Activated T-cell treated with anti-CD3 and anti-CD28 coated beads, Interleukin-2, amount 50 U/mL, for 48 hours (primary cell): Measurements from ENCODE around the gene ST6GAL1.

Experiments used
- DNase-seq, 2 experiments: peaks; one replicate each; pipeline ENCODE4 v3.0.0-alpha.2; 2020

ST6GAL1 gene

DNA sequence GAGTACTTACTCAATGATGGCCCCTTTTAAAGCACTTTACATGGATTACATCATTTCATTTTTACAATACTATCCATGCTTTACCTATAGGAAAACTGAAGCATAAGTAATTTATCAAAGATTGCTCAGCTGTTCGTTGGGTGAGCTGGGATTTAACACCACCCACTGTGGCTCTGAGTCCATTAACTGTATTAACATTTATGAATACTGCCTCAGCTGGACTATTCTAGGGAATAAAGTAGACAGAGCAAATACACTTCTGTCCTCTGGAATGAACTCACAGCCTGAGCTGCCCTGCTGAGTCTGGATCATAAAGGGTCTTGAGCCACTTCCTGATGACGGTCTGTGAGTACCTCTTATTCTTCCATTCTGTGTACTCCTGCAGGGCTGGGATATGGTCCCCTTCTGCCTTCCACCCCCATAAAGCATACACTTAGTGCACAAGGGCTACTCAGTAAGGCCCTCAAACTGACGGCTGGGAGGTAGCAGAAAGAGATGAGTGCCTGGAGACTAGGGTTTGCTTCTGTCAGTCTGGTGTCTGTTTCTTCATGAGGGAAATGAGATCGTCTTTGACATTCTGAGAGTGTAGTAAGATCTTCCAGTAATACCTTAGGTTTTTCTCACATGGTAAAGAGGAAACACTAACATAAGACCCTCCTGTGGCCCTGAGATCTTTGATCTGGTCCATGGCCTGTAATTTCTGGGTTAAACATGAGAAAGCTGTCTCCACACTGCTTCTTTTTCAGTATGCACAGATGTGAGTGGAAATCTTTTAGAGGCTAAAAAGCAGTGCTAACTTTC, 12.6 kb upstream of the ST6GAL1 start:
- no peak for DNase-seq

GRCh38 chr3:186920301-186920700, 10.0 kb upstream of the ST6GAL1 start:
- no peak for DNase-seq

GRCh38 chr3:186920796-186921195, 9.5 kb upstream of the ST6GAL1 start:
- DNase-seq = no peak

- no peak for DNase-seq
These were observed 8.7 kb upstream of the ST6GAL1 start for GRCh38 chr3:186921578-186921977.

DNA sequence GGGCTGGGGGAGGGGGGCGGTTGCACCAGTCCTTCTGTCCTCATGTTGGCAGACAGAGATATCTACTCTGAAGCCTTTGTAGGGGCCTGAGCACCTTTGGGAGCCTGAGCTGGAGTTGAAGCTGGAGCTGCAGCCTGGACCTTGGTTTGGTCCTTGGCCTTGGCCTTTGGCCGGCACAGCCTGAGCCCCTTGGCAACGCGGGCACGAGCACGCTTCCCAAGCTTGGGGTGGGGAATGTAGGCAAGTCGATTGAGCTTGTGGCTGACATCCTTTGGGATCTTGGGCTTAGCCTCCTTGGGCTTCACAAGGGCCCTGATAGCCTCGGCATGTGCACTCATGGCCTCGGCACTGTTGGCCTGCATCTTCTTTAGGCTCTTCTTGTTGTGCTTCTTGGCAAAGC, 8.1 kb upstream of the ST6GAL1 start:
- DNase-seq = no peak

GRCh38 chr3:186922790-186923189, 7.5 kb upstream of the ST6GAL1 start:
- no peak for DNase-seq

DNA sequence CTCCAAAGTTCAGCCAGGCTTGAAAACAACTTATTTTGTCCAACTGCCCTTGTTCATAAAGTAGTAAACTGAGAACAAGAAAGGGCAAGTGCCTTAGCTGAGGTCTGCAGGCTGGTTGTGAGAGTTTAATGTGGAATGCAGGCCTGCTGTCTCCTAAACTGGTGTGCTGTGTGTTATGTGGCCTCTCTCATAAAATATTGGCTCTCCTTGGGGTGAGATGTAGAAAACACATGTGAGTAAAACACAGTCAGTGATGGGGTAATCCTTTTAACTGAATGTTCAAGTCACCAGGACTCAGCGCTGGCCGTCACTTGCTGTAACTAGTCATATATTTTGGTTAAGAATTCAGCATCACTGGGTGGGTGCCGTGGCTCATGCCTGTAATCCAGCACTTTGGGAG, 7.1 kb upstream of the ST6GAL1 start:
- no peak for DNase-seq

DNA sequence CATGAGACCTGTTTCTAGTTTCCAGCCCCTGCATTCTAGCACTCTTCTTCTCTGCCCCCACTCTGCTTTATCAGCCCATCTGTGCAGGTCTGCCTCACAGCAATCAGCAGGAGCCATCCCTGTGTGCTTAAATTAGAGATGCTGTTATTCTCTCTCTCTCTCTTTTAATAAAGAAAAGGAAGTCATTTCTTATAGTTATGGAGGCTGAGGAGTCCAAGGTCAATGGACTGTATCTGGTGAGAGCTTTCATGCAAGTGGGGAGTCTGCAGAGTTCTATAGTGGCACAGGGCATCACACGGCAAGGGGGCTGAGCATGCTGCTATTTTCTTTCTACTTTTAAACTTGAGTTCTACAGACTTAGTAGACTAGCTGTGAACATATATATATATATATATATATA, 4.5 kb upstream of the ST6GAL1 start:
- no peak for DNase-seq

GRCh38 chr3:186929186-186929585, 1.1 kb upstream of the ST6GAL1 start:
- no peak for DNase-seq

DNA sequence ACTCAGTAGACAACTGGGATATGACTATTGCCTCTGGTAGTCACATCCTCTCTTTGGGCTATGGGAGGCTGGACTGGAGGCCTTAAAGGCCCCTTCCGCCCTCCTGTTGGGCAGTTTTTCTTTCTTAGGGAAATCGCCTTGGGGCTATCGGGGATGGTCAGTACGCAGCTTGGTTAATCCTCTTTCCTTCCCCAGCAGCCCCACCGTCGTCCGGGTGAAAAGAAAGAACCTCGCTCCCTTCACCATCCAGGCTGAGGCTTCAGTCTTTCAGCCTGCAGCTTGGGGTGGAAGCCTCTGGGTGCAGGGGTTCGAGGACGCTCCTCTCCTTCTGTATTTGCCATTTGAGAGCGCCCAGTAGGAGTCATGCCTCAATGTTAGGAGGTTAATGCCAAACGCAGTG, 641 bp upstream of the ST6GAL1 start:
- no peak for DNase-seq

DNA sequence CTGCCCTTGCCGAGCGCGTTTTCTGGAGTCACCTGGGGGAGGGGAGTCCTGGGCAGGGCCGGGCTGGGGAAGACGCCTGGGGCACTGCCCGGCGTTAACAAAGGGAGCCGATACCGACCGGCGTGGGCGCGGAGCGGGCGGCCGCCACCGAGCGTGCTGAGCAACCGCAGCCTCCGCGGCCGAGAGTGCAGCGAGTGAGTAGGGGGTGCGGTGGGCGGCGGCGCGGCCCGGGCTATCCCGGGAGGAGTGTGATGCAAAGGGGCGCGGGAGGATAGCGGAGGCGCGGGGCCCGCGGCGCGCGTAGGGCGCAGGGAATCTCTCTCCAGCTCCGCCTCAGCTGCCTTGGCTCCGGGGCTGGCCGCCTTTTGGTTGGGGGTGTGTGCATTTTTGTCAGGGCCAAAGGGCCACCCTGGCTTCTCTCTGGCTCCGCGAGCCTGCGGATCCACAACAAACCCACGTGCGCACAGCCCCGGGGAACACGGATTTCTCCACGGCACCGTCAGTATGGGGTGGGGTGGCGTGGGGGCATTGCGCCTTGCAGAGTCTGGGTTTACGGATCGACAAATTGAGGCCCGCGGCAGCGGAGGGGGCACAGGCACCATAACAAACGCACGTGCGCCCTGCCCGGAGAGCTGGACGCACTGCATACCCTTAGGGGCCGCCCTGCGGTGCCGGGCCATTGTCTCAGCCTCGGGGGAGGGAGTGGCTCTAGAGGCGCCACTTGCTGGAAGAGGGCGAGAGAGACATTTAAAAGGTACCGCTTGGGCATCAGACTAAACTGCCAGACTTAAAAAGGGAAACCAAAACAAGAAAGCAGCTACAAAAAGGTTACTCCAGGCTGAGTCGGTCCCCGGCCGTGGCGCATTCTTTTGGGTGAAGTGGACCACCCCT, 560 bp downstream of the ST6GAL1 start:
- peak; percentile 75 for DNase-seq

DNA sequence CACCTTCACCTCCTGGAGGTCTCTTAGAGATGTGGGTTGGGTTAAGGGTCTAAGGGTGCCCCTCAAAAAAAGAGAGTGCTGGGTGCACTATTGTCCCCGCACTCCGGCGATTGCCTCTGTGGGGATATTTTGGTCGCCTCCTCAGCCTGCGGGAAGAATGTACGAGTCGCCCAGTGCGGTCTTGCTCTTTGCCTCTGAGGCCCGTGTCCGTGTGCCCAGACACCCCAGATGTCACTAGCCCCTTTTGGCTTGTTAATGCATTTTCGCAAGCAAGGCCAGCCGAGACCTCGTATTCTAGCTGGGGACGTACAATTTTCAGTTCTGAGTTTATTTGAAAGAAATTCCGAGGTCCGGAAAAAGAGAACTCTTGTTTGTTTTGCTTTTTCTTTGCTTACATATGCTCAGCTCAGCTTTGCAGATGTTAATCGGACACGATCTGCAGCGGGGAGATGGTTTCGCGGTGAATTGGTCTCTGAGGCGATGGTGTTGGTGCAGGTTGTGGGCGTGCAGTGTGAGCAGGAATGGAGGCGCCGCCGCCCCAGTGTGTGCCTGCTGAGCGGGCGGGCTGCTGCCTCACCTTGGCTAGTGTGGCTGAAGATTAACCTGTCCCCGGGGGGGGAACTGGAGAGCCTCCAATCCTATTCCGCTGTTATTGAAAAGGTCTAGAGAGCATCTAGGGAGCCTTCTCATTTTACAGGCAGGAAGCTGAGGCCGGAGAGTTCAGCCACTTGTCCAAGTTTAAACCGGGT, 1.4 kb downstream of the ST6GAL1 start:
- peak; percentile 85 to 86 for DNase-seq

DNA sequence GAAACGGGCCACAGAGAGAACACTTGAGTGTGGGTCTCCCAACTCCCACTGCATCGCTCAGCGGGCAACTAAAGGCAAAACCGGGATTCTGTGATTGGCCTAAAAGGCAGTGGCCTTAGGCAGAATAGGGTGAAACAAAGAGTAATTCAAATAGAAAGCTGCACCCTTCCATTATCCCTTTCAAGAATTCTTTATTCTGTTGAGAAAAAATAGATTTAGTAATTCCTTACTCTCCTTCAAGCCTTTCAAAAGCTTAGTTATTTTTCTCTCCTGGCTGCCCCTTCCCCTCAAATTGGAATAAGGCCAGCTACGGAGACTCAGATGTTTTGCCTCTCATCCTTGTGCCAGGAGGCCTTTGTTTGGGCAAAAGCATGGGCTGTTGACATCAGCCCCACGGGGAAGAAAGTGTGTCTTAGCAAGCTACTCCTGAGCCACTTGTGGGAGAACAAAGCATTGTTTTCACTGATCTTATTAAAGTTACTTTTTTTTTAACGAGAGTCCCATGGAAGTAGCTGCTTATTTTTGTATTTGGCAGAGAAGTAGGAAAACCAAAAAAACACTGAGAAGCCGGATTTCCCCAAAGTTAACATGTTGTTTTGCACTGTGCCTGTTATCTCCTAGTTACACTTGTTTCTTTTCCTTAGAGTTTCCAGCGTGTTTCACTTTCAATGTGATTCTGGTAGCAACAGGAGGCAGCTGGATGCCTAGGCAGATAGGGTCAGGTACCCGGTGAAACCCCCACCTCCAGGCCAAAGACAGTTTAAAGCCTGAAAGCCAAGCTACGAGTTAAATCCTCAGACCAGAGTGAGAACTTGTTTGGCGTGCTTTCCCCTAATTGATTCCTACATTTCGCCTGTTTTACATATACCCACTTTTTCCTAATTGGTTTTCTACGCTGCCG, 2.2 kb downstream of the ST6GAL1 start:
- DNase-seq = peak in 1 of 2 experiments; percentile 29

GRCh38 chr3:186933816-186934215, 3.5 kb downstream of the ST6GAL1 start:
- DNase-seq = no peak

DNA sequence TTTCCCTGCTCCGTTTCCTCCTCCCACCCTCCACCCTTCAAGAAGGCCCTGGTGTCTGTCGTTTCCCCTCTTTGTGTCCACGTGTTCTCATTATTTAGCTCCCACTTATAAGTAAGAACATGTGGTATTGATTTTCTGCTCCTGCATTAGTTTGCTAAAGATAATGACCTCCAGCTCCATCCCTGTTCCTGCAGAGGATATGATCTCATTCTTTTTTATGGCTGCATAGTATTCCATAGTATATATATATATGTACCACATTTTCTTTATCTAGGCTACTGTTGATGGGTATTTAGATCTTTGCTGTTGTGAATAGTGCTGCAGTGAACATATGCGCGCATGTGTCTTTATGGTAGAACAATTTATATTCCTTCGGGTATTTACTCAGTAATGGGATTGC, 4.8 kb downstream of the ST6GAL1 start:
- DNase-seq = no peak

DNA sequence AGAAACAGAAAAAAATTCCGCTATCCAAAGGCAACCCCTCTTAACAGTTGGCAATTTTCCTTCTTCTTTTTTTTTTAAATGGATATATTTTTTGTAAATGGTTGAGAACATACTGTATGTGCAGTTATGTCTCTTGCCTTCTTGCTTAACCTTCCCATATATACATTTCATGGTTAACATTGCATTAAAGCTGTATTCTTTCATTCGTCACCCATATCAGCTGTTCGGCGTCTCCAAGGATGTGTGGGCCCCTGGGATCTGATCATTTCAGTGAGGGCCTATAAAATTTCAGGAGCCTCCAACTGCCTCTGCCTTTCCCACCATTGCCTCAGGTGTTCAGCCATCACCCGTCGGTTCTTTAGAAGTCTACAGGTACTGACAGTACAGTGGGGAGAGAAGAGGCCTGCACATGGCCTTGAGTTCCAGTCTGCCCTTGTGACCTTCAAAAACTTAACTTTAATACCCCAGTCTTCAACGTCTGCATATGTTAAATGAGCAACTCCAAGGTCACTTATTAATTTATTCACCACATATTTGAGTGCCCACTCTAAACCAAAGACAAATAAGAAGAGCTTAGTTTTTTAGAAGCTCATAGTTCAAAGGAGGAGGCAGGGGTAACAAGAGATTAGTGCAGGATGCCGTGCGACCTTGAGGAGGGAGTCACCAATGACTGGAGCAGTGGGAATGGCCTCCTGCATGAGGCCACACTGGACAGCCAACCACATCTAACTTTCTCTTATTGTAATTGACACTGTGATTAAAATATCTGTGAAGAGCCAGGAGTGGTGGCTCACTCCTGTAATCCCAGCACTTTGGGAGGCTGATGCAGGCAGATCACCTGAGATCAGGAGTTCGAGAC, 6.9 kb downstream of the ST6GAL1 start:
- DNase-seq = no peak

GRCh38 chr3:186938716-186939115, 8.4 kb downstream of the ST6GAL1 start:
- no peak for DNase-seq

- no peak for DNase-seq
These were observed 9.2 kb downstream of the ST6GAL1 start for GRCh38 chr3:186939536-186939935.

- DNase-seq = no peak
These were observed 10.6 kb downstream of the ST6GAL1 start for GRCh38 chr3:186940967-186941366.

DNA sequence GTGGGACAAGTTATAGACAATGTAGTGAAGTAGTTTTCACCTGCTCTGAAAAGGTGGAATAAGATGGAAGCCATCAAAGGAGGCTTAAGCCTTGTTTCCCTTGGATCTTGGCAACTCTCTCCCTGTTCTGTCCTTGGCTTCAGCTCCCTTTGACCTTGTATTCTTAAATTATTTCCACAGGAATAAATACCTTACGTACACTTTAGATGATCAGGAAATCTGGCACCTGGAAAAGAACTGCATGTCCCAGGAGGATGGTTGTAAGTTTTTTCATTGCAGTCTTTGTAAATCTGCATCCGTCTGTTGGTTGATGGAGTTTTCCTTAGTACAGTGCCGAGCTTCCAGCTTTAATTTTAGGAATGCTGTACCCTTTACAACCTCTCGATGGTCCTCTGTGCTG, 11.8 kb downstream of the ST6GAL1 start:
- DNase-seq = no peak

DNA sequence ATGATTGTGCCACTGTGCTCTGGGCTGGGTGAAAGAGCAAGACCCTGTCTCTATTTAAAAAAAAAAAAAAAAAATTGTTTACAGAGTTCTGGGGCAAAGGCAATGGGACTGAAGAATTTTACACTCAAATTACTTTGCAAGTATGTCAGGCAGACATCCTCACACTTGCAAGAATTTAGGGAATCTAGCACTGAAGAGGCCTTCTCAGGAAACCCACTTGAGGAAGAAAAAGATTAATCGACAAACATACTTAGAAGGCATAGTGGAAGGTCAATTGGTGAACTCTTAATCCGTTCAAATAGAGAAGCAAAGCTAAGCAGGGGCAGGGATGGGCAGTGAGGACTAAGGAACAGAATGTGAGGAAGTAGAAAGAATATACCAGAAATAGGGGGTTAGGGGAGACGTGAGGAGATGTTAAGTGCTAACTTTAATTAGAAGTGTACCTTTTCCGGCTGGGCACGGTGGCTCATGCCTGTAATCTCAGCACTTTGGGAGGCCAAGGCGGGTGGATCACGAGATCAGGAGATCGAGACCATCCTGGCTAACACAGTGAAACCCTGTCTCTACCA, 15.0 kb downstream of the ST6GAL1 start:
- no peak for DNase-seq
